Prostate gland (tissue), 2 donors: ENCODE data around the gene CYRIA.

ENCODE experiments used
- CTCF ChIP-seq, 4 experiments: fragments of 200-600 bp in 2 of 4; fragments of 450-650 bp in 2 of 4; sonication (generic) in 2 of 4; IDR thresholded peaks; 1 replicate in 3 of 4; 2 replicates in 1 of 4; pipeline ENCODE4 v1.5.1; 2016 to 2019; ENCODE audit warnings: antibody characterized with exemption in 4 of 4, mild to moderate bottlenecking in 2 of 4, moderate library complexity in 2 of 4
- POLR2A ChIP-seq: fragments of 450-650 bp; IDR thresholded peaks from one replicate; pipeline ENCODE4 v1.6.1; 2016; ENCODE audit warnings: antibody characterized with exemption, mild to moderate bottlenecking

DNA sequence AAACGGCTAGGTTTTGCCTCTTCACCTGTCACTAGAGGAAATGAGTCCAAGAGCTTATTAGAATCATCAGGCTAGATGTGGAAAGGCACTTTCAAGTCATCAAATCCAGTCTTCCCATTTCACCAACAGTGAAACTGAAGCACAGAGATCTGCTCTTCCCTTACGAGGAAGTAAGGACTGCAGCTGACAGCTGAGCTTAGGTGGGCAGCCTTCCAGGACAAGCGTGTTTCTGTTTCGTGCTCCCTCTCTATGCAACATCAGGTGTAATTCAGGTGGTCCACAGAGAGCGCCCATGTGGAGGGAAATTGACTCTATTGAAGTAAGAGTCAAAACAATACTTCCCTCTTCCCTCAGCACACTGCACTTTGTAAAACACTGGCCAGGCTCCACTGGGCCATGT, 5.5 kb downstream of the CYRIA start:
- TF ChIP-seq CTCF (IDR thresholded peaks at IDR 0.05): no peak
- no peak for TF ChIP-seq POLR2A
